HEK293T (cell line): ENCODE measurements around the gene CLASP1.
"Not testable (repeated sequence)": the region's sequence is repeated elsewhere in the genome, so short reads cannot be mapped to it uniquely, and the experiment has no call there.

Source experiments
- FOXM1 ChIP-seq: fragments of 450-650 bp; IDR thresholded peaks from 2 replicates; pipeline ENCODE4 v1.6.1; 2017; ENCODE audit warnings: mild to moderate bottlenecking, borderline replicate concordance
- HDGF ChIP-seq: fragments of 450-650 bp; IDR thresholded peaks from 2 replicates; pipeline ENCODE4 v1.6.1; 2017; ENCODE audit warnings: antibody characterized with exemption, borderline replicate concordance
- LEF1 ChIP-seq: fragments of 450-650 bp; IDR thresholded peaks from 2 replicates; pipeline ENCODE4 v1.6.1; 2017; ENCODE audit warnings: mild to moderate bottlenecking, borderline replicate concordance
- PKNOX1 ChIP-seq: fragments of 450-650 bp; IDR thresholded peaks from 2 replicates; pipeline ENCODE4 v1.6.1; 2016
- TARDBP ChIP-seq: fragments of 450-650 bp; IDR thresholded peaks from 2 replicates; pipeline ENCODE4 v1.6.1; 2016

DNA sequence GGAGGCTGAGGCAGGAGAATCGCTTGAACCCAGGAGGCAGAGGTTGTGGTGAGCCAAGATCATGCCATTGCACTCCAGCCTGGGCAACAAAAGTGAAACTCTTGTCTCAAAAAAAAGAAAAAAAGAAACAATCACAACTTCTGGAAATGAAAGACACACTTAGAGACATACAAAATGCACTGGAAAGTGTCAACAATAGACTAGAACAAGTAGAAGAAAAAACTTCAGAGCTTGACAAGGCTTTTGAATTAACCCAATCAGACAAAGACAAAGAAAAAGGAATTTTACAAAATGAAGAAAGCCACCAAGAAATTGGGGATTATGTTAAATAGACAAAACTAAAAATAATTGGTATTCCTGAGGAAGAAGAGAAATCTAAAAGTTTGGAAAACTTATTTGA lies 22.4 kb upstream of the CLASP1 start:
- not testable (repeated sequence) for TF ChIP-seq HDGF, TARDBP, LEF1, FOXM1, PKNOX1
